BLaER1 treated with 17β-estradiol and CSF1 and Interleukin-3, amounts not matched to agents 10 nM and 100 nM (cell line): ENCODE data around the gene PKNOX2.

ENCODE experiments used
- H3K27ac ChIP-seq, 11 experiments: shearing (Covaris generic); formaldehyde crosslinking; 2 replicates each; pipeline ENCODE4 v1.8.1; 2022
- H3K27me3 ChIP-seq, 11 experiments: shearing (Covaris generic); formaldehyde crosslinking; 2 replicates each; pipeline ENCODE4 v1.8.1; 2022
- H3K36me3 ChIP-seq, 11 experiments: shearing (Covaris generic); formaldehyde crosslinking; 2 replicates each; pipeline ENCODE4 v1.8.1; 2022
- H3K4me1 ChIP-seq, 10 experiments: shearing (Covaris generic); formaldehyde crosslinking; 2 replicates each; pipeline ENCODE4 v1.8.1; 2022
- H3K4me2 ChIP-seq, 11 experiments: shearing (Covaris generic); formaldehyde crosslinking; 2 replicates each; pipeline ENCODE4 v1.8.1; 2022
- H3K4me3 ChIP-seq, 10 experiments: shearing (Covaris generic); formaldehyde crosslinking; 2 replicates each; pipeline ENCODE4 v1.8.1; 2022
- H3K9ac ChIP-seq, 11 experiments: shearing (Covaris generic); formaldehyde crosslinking; 2 replicates each; pipeline ENCODE4 v1.8.1; 2022
- H3K9me3 ChIP-seq, 11 experiments: shearing (Covaris generic); formaldehyde crosslinking; replicated peaks in 1 of 11; 2 replicates each; pipeline ENCODE4 v1.8.1; 2022
- H4K20me1 ChIP-seq, 11 experiments: shearing (Covaris generic); formaldehyde crosslinking; 2 replicates each; pipeline ENCODE4 v1.8.1; 2022
- Cebpa-rat ChIP-seq, 11 experiments: shearing (Covaris generic); IDR thresholded peaks; 2 replicates each; pipeline ENCODE4 v1.8.1; 2022

The PKNOX2 gene

GRCh38 chr11:125343086-125343717, 178.7 kb downstream of the PKNOX2 start:
- Histone ChIP-seq H3K36me3 (no peaks in the 10 kb centered on the region), H3K4me2 (no peak overlapping the region), H4K20me1 (no peaks in the 10 kb centered on the region; a peak in 2 of 22 replicates), H3K4me3 (no peak overlapping the region), H3K9me3 (no peaks in the 10 kb centered on the region), H3K4me1 (no peaks in the 10 kb centered on the region), H3K27ac (no peak overlapping the region), H3K27me3 (no peaks in the 10 kb centered on the region), H3K9ac (no peak overlapping the region)
- TF ChIP-seq Cebpa-rat (IDR thresholded peaks at IDR 0.05): no peak

GRCh38 chr11:125343718-125344131, 179.2 kb downstream of the PKNOX2 start:
- Histone ChIP-seq H3K27ac (no peak overlapping the region), H3K4me2 (no peak overlapping the region), H3K4me1 (no peaks in the 10 kb centered on the region), H3K9me3 (no peaks in the 10 kb centered on the region), H3K27me3 (no peaks in the 10 kb centered on the region), H4K20me1 (no peaks in the 10 kb centered on the region; a peak in 2 of 22 replicates), H3K4me3 (no peak overlapping the region), H3K36me3 (no peaks in the 10 kb centered on the region), H3K9ac (no peak overlapping the region)
- no peak for TF ChIP-seq Cebpa-rat (IDR thresholded peaks at IDR 0.05)

- no peak for TF ChIP-seq Cebpa-rat (IDR thresholded peaks at IDR 0.05)
- Histone ChIP-seq H3K4me1 (peaks cover 0 to 9% (median 0%) of the 10 kb centered on the region in 10 experiments; a peak in 5 of 20 replicates), H4K20me1 (no peaks in the 10 kb centered on the region; a peak in 2 of 22 replicates)
Measured at GRCh38 chr11:125344846-125345420, 180.4 kb downstream of the PKNOX2 start.

GRCh38 chr11:125345421-125346178, 181.0 kb downstream of the PKNOX2 start:
- H3K9me3 ChIP-seq: no peaks in the 10 kb centered on the region
- TF ChIP-seq Cebpa-rat (IDR thresholded peaks at IDR 0.05): no peak
- H3K27ac ChIP-seq: no peak overlapping the region
- H3K4me2 ChIP-seq: no peak overlapping the region
- H3K4me3 ChIP-seq: no peak overlapping the region
- H3K27me3 ChIP-seq: no peaks in the 10 kb centered on the region
- H3K36me3 ChIP-seq: no peaks in the 10 kb centered on the region
- H3K9ac ChIP-seq: no peak overlapping the region
- H3K4me1 ChIP-seq: peaks cover 0 to 9% (median 0%) of the 10 kb centered on the region in 10 experiments; a peak in 5 of 20 replicates
- no peaks in the 10 kb centered on the region; a peak in 2 of 22 replicates for H4K20me1 ChIP-seq

More at GRCh38 chr11:125344846-125345420, 180.4 kb downstream of the PKNOX2 start:
- Histone ChIP-seq H3K4me3 (no peak overlapping the region), H3K36me3 (no peaks in the 10 kb centered on the region), H3K9me3 (no peaks in the 10 kb centered on the region), H3K9ac (no peak overlapping the region), H3K4me2 (no peak overlapping the region), H3K27ac (no peak overlapping the region), H3K27me3 (no peaks in the 10 kb centered on the region)

GRCh38 chr11:125346179-125346530, 181.6 kb downstream of the PKNOX2 start:
- H3K9me3 ChIP-seq: no peaks in the 10 kb centered on the region
- no peak overlapping the region for H3K4me2 ChIP-seq
- H3K4me3 ChIP-seq: no peak overlapping the region
- H3K4me1 ChIP-seq: peaks cover 0 to 9% (median 0%) of the 10 kb centered on the region in 10 experiments; a peak in 5 of 20 replicates
- TF ChIP-seq Cebpa-rat (IDR thresholded peaks at IDR 0.05): no peak
- H3K9ac ChIP-seq: no peak overlapping the region
- no peaks in the 10 kb centered on the region; a peak in 2 of 22 replicates for H4K20me1 ChIP-seq
- H3K36me3 ChIP-seq: no peaks in the 10 kb centered on the region
- H3K27me3 ChIP-seq: no peaks in the 10 kb centered on the region
- H3K27ac ChIP-seq: no peak overlapping the region

GRCh38 chr11:125346565-125347260, 182.2 kb downstream of the PKNOX2 start:
- Histone ChIP-seq H3K4me1 (peaks cover 0 to 9% (median 0%) of the 10 kb centered on the region in 10 experiments; a peak in 5 of 20 replicates), H3K4me3 (no peak overlapping the region), H4K20me1 (no peaks in the 10 kb centered on the region; a peak in 2 of 22 replicates), H3K27me3 (no peaks in the 10 kb centered on the region), H3K4me2 (no peak overlapping the region), H3K9me3 (no peaks in the 10 kb centered on the region), H3K9ac (no peak overlapping the region; a peak in 1 of 22 replicates), H3K36me3 (no peaks in the 10 kb centered on the region), H3K27ac (no peak overlapping the region)
- TF ChIP-seq Cebpa-rat (IDR thresholded peaks at IDR 0.05): no peak

GRCh38 chr11:125347261-125347585, 182.7 kb downstream of the PKNOX2 start:
- Histone ChIP-seq H3K4me3 (no peak overlapping the region), H3K27ac (no peak overlapping the region), H3K4me1 (peaks cover 0 to 9% (median 0%) of the 10 kb centered on the region in 10 experiments; a peak in 5 of 20 replicates), H4K20me1 (no peaks in the 10 kb centered on the region; a peak in 2 of 22 replicates), H3K9ac (no peak overlapping the region), H3K4me2 (no peak overlapping the region), H3K27me3 (no peaks in the 10 kb centered on the region), H3K9me3 (no peaks in the 10 kb centered on the region), H3K36me3 (no peaks in the 10 kb centered on the region)
- no peak for TF ChIP-seq Cebpa-rat (IDR thresholded peaks at IDR 0.05)

GRCh38 chr11:125348141-125348651, 183.6 kb downstream of the PKNOX2 start:
- Histone ChIP-seq H3K4me2 (no peak overlapping the region), H3K36me3 (no peaks in the 10 kb centered on the region), H4K20me1 (no peaks in the 10 kb centered on the region; a peak in 2 of 22 replicates), H3K9ac (no peak overlapping the region), H3K4me3 (no peak overlapping the region), H3K4me1 (peaks cover 0 to 9% (median 0%) of the 10 kb centered on the region in 10 experiments; a peak in 5 of 20 replicates), H3K27me3 (no peaks in the 10 kb centered on the region), H3K27ac (no peak overlapping the region), H3K9me3 (no peaks in the 10 kb centered on the region)
- TF ChIP-seq Cebpa-rat (IDR thresholded peaks at IDR 0.05): no peak
